Fibroblast of the aortic adventitia (primary cell): ENCODE measurements around the gene COPG1. TPM values are rescaled to one million over a fixed set of nuclear protein-coding genes. Genes with fewer than 3 reads are reported as not detected.
"Not testable (repeated sequence)": the region's sequence is repeated elsewhere in the genome, so short reads cannot be mapped to it uniquely, and the experiment has no call there.

ENCODE experiments used
- DNase-seq: peaks from one replicate; pipeline ENCODE4 v3.0.0-alpha.2; 2010; ENCODE audit warnings: low read depth
- H3K4me3 ChIP-seq: 2 replicates; pipeline ENCODE4 v1.5.1; 2011; ENCODE audit warnings: low read depth, mild to moderate bottlenecking, control low read depth, low read length, moderate library complexity
- total RNA-seq: library from RNA; depleted of rRNA; stranded (reverse); fragments of >200 nt; gene quantifications from 2 replicates; pipeline ENCODE4 v1.2.3, GENCODE V29; 2012; ENCODE audit warnings: low replicate concordance
- TF ChIP-seq, protein P1 (sequence below): IDR thresholded peaks from 2 replicates; pipeline ENCODE4 v1.5.1; 2011; ENCODE audit warnings: mild to moderate bottlenecking, low read length, control low read depth, inconsistent platforms; ENCODE audit not compliant: insufficient read depth

The COPG1 gene
- total RNA-seq, 1 donor, result 235 TPM

DNA sequence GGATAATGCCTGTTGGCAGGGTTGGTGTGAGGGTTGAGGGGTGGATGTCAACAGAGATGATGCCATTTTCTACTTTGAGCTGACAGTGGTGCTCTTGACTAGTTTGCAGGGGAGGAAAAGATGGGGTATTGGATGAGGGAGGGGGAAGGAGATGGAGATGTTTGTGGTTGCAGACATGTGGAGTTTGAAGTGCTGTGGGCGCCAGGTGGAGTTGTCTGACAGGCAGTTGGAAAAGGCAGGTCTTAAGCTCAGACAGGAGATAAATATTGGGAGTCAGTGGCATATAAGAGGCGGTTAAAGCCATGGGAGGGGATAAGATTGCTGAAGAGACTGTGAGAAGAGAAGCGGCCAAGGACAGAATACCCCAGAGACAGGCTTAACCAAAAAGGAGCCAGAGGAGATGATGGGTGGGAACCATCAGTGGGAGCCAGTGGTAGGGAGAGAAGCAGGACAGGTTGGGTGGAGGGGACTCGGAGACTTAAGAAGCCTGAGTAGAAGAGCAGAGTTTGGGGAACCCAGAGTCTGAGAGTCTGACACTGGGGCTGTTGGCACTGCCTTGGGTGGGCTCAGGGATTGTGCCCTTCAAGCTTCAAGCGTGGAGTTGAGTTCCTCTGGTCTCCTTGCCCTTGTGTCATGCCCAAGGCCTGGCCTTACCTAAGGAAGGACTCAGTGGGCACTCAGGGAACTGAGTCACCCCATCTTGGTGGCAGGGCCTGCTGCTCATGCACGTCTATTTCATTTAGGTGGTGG, 13.9 kb downstream of the COPG1 start:
- H3K4me3 ChIP-seq, result no peak overlapping the region
- DNase-seq, result no peak
- TF ChIP-seq, protein P1, sequence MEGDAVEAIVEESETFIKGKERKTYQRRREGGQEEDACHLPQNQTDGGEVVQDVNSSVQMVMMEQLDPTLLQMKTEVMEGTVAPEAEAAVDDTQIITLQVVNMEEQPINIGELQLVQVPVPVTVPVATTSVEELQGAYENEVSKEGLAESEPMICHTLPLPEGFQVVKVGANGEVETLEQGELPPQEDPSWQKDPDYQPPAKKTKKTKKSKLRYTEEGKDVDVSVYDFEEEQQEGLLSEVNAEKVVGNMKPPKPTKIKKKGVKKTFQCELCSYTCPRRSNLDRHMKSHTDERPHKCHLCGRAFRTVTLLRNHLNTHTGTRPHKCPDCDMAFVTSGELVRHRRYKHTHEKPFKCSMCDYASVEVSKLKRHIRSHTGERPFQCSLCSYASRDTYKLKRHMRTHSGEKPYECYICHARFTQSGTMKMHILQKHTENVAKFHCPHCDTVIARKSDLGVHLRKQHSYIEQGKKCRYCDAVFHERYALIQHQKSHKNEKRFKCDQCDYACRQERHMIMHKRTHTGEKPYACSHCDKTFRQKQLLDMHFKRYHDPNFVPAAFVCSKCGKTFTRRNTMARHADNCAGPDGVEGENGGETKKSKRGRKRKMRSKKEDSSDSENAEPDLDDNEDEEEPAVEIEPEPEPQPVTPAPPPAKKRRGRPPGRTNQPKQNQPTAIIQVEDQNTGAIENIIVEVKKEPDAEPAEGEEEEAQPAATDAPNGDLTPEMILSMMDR, result no peak

DNA sequence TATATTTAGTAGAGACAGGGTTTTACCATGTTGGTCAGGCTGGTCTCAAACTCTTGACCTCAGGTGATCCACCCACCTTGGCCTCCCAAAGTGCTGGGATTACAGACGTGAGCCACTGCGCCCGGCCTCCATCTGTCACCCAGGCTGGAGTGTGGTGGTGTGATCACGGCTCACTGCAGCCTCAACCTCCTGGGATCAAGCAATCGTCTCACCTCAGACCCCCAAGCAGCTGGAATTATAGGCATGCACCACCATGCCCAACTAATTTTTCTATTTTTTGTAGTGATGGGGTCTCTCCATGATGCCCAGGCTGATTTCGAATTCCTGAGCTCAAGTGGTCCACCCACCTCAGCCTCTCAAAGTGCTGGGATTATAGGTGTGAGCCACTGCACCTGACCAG, 15.6 kb downstream of the COPG1 start:
- not testable (repeated sequence) for H3K4me3 ChIP-seq, DNase-seq

DNA sequence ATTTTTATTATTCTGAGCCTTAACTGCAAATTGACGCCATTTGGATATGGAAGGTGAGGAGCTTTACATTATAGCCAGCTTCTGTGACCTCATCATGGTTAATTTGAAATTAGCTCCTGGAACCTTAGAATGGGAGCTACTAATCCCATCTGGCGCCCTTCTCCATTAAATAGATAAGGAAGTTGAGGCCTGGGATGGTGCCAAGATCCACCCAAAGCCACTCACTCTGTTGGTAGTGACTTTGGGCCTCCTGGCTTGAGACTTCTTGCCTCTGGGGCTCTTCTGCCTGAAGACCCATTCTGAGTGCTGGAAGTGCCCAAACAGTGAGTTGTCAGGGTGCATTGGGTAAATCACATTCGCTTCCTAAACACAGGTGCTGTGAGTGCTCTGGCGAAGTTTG, 17.2 kb downstream of the COPG1 start:
- TF ChIP-seq, protein P1, result no peak
- no peak for DNase-seq
- no peak overlapping the region for H3K4me3 ChIP-seq

DNA sequence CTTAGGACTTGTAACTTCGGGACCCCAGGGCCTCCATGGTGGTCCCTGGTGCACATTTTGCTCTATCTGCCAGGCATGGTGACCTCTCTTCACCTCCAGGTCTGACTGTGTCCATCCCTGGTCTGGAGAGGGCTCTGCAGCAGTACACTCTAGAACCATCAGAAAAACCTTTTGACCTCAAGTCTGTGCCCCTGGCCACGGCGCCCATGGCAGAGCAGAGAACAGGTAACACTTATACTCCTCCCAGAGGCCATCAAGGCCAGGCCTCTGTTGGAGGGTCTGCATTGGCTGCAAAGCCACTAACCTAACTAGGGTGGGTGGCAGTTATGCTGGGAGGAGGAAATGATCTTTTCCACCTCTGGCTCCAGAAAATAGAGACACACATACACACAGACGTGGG, 19.0 kb downstream of the COPG1 start:
- H3K4me3 ChIP-seq, result no peak overlapping the region
- TF ChIP-seq, protein P1, result no peak
- DNase-seq, result no peak

DNA sequence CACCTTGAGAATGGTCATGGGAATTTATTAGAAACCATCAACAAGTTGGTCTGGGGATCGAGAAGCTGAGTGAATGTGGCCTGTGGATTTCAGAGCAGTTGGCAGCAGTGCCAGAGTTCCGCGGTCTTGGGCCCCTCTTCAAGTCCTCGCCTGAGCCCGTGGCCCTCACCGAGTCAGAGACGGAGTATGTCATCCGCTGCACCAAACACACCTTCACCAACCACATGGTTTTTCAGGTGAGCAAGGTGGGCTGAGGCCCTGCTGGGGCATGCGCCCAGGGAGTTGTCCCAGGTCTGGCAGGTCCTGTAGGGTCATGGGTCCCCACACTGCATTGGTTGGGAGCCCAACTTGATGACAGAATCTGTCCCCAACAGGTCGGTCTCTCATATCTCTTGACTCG, 22.3 kb downstream of the COPG1 start:
- no peak for DNase-seq
- TF ChIP-seq, protein P1, result no peak
- no peak overlapping the region for H3K4me3 ChIP-seq

DNA sequence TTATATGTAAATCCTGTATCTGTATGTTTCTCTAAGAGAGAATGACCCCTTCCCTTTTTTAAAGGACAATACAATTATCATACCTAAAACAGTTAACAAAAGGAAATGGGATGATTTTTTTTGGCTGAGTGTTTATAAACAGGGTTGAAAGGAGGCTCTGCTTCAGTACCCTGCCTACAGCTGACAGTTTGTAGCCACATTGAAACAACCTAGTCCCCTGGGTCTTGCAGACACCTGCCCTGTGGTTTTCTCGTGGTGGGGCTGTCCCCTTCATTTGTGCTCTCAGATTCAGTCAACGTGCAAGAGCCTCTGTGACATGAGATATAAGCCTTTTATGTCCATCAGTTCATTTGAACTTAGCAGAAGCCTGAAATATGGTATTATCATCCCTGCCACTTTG, 27.0 kb downstream of the COPG1 start:
- TF ChIP-seq, protein P1, result no peak
- no peak for DNase-seq
- no peak overlapping the region for H3K4me3 ChIP-seq

DNA sequence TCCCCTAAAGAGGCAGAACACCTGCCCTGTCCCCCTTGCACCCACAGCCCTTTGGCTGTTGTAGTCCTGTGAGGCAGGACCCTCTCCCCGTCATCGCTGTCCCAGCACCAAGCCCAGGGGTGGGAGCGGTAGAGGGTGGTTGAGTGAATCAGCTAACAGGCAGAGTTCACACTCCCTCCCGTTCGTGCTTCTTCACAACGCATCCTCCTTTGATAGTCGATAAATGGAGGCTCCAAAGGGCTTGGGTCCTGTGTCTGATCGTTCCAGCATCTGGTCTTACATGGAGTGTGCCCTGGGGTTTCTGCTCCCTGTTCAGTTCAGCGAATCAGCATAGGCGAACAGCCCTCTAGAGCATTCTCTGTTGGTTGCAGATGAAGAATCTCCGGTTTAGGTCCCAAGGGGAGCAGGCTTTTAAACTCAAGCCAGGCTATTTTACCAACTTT, 28.4 kb downstream of the COPG1 start:
- H3K4me3 ChIP-seq, result no peak overlapping the region
- DNase-seq, result peak; percentile 36
- TF ChIP-seq, protein P1, result no peak
